Lower lobe of right lung (tissue), 2 donors: ENCODE results near the gene PACS2. TPM values are rescaled to one million over a fixed set of nuclear protein-coding genes. Genes with fewer than 3 reads are reported as not detected.

ENCODE experiments used
- ATAC-seq, 2 donors: fragments of 200-7000 bp; cut with Tn5 transposase; one replicate each; pipeline ENCODE4 v1.9.1; 2020 to 2022; ENCODE audit warnings: mild to moderate bottlenecking in 2 of 2, moderate library complexity in 2 of 2
- DNase-seq: peaks from one replicate; pipeline ENCODE4 v3.0.0-alpha.2; 2020
- H3K27ac ChIP-seq: fragments of 200-600 bp; one replicate; pipeline ENCODE4 v1.8.0; 2022
- H3K27me3 ChIP-seq: fragments of 200-600 bp; one replicate; pipeline ENCODE4 v1.8.0; 2022; ENCODE audit warnings: low read depth
- H3K36me3 ChIP-seq: fragments of 200-600 bp; one replicate; pipeline ENCODE4 v1.8.0; 2022; ENCODE audit warnings: mild to moderate bottlenecking
- H3K4me1 ChIP-seq: fragments of 200-600 bp; one replicate; pipeline ENCODE4 v1.8.0; 2022
- H3K4me3 ChIP-seq: fragments of 200-600 bp; one replicate; pipeline ENCODE4 v1.8.0; 2022; ENCODE audit warnings: mild to moderate bottlenecking
- H3K9me3 ChIP-seq: fragments of 200-600 bp; one replicate; pipeline ENCODE4 v1.8.0; 2022
- intact Hi-C: fragments of 100-400 bp; cut with DNase I; formaldehyde crosslinking; loops from one replicate; pipeline ENCODE4 v1.11.0; 2022
- total RNA-seq: library from RNA; stranded (reverse); fragmentation: NEBNext Ultra II Directional; extraction: Animal tissue kit (Norgen Biotek cat#: 25700); gene quantifications from one replicate; pipeline ENCODE4 v1.2.1, GENCODE V29; 2021
- TF ChIP-seq, protein P1 (sequence below): fragments of 200-600 bp; IDR thresholded peaks from one replicate; pipeline ENCODE4 v1.8.0; 2022; ENCODE audit warnings: antibody characterized with exemption, mild to moderate bottlenecking
- donor health status: DM: no; HTN: yes; CAD: no; lungs with severe emphysema.

Gene PACS2
- total RNA-seq, 1 donor from 2014 or later: 79.7 TPM

DNA sequence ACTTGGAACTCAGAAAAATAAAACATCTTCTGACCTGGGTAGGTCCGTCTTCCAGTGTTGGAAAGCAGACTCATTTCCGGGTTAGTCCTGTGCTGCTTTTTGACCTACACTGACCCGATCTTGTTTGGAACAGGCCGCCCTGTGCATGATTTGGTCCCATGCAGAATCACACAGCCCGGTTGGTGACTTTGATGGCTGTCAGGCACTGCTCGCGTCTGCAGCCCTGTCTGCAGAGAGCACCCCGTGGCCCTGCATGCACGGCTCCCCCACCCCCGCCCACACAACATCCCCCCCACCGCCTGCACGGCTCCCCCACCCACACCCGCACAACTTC lies 31.6 kb downstream of the PACS2 start:
- intact Hi-C loops: no loop called here
- no peak for ATAC-seq
- H3K9me3 ChIP-seq: no peaks in the 10 kb centered on the region

GRCh38 chr14:105346876-105347586 lies 32.5 kb downstream of the PACS2 start:
- H3K9me3 ChIP-seq: no peaks in the 10 kb centered on the region
- no peak overlapping the region for H3K27ac ChIP-seq
- no peaks in the 10 kb centered on the region for H3K27me3 ChIP-seq
- intact Hi-C loops: no loop called here
- no peak overlapping the region for H3K4me3 ChIP-seq
- DNase-seq (no peak), ATAC-seq (no peak)
- TF ChIP-seq, protein P1, sequence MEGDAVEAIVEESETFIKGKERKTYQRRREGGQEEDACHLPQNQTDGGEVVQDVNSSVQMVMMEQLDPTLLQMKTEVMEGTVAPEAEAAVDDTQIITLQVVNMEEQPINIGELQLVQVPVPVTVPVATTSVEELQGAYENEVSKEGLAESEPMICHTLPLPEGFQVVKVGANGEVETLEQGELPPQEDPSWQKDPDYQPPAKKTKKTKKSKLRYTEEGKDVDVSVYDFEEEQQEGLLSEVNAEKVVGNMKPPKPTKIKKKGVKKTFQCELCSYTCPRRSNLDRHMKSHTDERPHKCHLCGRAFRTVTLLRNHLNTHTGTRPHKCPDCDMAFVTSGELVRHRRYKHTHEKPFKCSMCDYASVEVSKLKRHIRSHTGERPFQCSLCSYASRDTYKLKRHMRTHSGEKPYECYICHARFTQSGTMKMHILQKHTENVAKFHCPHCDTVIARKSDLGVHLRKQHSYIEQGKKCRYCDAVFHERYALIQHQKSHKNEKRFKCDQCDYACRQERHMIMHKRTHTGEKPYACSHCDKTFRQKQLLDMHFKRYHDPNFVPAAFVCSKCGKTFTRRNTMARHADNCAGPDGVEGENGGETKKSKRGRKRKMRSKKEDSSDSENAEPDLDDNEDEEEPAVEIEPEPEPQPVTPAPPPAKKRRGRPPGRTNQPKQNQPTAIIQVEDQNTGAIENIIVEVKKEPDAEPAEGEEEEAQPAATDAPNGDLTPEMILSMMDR: no peak
- peaks cover 15% of the 10 kb centered on the region for H3K36me3 ChIP-seq
- H3K4me1 ChIP-seq: peaks cover 6% of the 10 kb centered on the region

More for the DNA sequence above, 31.6 kb downstream of the PACS2 start:
- DNase-seq: no peak
- no peak overlapping the region for H3K27ac ChIP-seq
- no peaks in the 10 kb centered on the region for H3K4me1 ChIP-seq
- TF ChIP-seq, protein P1: no peak
- no peak overlapping the region for H3K4me3 ChIP-seq
- H3K36me3 ChIP-seq: peaks cover 15% of the 10 kb centered on the region
- no peaks in the 10 kb centered on the region for H3K27me3 ChIP-seq

GRCh38 chr14:105347587-105347968 lies 33.0 kb downstream of the PACS2 start:
- Histone ChIP-seq H3K4me1 (peaks cover 8% of the 10 kb centered on the region), H3K4me3 (no peak overlapping the region), H3K27me3 (no peaks in the 10 kb centered on the region), H3K9me3 (no peaks in the 10 kb centered on the region), H3K27ac (no peak overlapping the region), H3K36me3 (peaks cover 15% of the 10 kb centered on the region)
- TF ChIP-seq, protein P1: no peak
- DNase-seq (no peak), ATAC-seq (no peak)
- intact Hi-C loops: no loop called here

DNA sequence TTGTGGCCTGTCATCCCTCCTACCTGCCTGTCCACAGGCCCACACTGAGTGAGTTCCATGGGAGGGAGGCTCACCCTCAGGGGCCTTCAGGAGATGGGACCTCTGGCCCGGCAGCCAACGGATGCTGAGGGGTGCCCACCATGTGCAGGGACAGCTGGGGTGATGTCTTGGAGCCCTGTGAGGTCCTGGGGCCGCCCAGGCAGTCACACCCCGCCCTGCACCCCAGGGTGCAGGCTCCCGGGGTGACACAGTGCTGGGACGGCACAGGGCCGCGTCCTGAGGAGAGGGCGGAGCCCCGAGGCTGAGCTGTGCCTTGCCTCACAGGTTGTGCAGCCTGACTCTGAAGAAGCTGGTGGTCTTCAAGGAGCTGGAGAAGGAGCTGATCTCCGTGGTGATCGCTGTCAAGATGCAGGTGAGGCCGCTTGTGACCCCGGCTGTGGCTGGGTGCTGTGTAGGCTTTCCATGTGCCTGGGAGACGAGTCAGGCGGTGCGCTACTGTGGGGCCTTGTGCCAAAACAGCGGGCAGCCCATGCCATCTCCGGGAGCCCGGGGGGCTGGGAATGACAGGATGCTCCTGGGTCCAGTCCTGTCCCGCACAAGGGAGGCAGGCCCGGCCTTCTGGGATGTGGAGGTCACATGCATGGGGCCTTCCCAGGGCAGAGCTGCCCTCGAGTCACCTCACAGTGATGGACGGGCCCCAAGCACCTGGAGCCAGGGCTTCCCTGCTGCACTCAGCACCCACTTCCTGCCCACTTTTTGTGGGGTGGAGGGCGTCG lies 33.8 kb downstream of the PACS2 start:
- H3K36me3 ChIP-seq: peaks cover 15% of the 10 kb centered on the region
- DNase-seq: no peak
- peaks cover 8% of the 10 kb centered on the region for H3K4me1 ChIP-seq
- no peaks in the 10 kb centered on the region for H3K27me3 ChIP-seq
- no peak overlapping the region for H3K4me3 ChIP-seq
- intact Hi-C loops: no loop called here
- no peaks in the 10 kb centered on the region for H3K9me3 ChIP-seq
- TF ChIP-seq, protein P1: no peak
- no peak for ATAC-seq
- no peak overlapping the region for H3K27ac ChIP-seq

GRCh38 chr14:105348945-105349699 lies 34.6 kb downstream of the PACS2 start:
- H3K4me1 ChIP-seq: peaks cover 8% of the 10 kb centered on the region
- no peak overlapping the region for H3K4me3 ChIP-seq
- TF ChIP-seq, protein P1: no peak
- no peak overlapping the region for H3K27ac ChIP-seq
- H3K9me3 ChIP-seq: no peaks in the 10 kb centered on the region
- H3K27me3 ChIP-seq: no peaks in the 10 kb centered on the region
- DNase-seq: no peak
- peaks cover 15% of the 10 kb centered on the region for H3K36me3 ChIP-seq
- ATAC-seq: no peak
- intact Hi-C loops: no loop called here
